ENCODE results near the gene FBXL22.
"Not testable (repeated sequence)": the region's sequence is repeated elsewhere in the genome, so short reads cannot be mapped to it uniquely, and the experiment has no call there.

Gene FBXL22

DNA sequence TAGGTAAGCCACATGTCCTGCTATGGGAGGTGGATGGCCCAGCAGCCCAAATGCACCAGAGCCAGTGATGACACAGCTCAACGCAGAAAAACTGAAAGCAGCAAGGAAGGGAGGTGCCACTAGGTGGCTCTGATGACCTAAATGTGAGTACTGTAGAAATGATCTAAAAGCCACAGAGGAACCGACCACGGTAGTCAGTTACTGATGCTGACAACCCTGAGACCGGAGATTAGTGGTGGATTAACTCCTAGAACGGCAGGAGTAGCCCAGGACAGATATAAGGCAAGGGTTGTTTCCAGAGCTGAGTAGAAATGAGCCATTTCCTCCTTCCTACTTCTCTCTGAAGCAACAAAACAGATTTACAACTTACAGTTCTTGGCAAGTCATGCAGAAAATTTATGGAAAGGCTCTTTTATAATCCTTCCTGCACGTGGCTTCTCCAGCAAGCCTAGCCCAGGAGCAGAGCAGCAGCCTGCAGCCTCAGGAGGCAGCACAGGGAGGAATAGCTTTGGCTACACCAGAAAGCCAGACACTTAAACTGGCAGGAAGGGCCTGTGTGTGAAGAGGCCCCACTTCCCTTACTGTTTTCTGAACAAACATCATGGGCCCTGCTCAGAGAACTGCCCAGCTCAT lies 13.1 kb downstream of the FBXL22 start:
- peak; percentile 70 for DNase-seq (ENCODE audit: low read depth)
- peak; percentile 86 for TF ChIP-seq CTCF (IDR thresholded peaks at IDR 0.05; ENCODE audit: low read depth, low read length, missing control alignments)

DNA sequence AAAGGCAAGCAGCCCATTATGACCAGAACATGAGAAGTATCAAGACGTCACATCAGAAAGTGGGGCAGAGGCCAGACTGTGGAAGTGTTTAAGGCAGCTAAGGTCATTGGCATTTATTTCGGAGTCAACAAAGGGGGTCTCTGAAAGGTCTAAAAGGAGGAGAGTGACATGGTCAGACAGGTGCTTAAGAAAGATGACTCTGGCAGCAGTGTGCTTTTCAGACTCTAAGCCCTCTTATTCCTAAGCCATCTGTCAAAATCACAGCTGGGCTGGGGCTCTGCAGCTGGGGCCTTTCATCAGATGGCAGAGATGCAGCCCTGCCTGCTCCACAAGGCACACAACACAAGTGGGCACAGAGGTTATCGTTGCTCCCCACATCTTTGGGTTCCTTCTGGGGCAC lies 14.0 kb downstream of the FBXL22 start:
- no peak for DNase-seq (ENCODE audit: low read depth)
- H3K4me3 ChIP-seq (ENCODE audit: low read depth, low read length): no peak overlapping the region
- TF ChIP-seq CTCF (IDR thresholded peaks at IDR 0.05; ENCODE audit: low read depth, low read length, missing control alignments): no peak

More for the DNA sequence above, 13.1 kb downstream of the FBXL22 start:
- no peak overlapping the region for H3K4me3 ChIP-seq (ENCODE audit: low read depth, low read length)

GRCh38 chr15:63612300-63612699 lies 15.1 kb downstream of the FBXL22 start:
- TF ChIP-seq CTCF (IDR thresholded peaks at IDR 0.05; ENCODE audit: low read depth, low read length, missing control alignments): no peak
- DNase-seq (ENCODE audit: low read depth): no peak
- H3K4me3 ChIP-seq (ENCODE audit: low read depth, low read length): no peak overlapping the region

- TF ChIP-seq CTCF (IDR thresholded peaks at IDR 0.05; ENCODE audit: low read depth, low read length, missing control alignments): no peak
- no peak for DNase-seq (ENCODE audit: low read depth)
- no peak overlapping the region for H3K4me3 ChIP-seq (ENCODE audit: low read depth, low read length)
These were observed 18.7 kb downstream of the FBXL22 start for GRCh38 chr15:63615935-63616334.

DNA sequence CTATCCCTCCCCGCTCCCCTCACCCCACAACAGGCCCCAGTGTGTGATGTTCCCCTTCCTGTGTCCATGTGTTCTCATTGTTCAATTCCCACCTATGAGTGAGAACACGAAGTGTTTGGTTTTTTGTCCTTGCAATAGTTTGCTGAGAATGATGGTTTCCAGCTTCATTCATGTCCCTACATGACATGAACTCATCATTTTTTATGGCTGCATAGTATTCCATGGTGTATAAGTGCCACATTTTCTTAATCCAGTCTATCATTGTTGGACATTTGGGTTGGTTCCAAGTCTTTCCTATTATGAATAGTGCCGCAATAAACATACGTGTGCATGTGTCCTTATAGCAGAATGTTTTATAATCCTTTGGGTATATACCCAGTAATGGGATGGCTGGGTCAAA lies 20.0 kb downstream of the FBXL22 start:
- H3K4me3 ChIP-seq (ENCODE audit: low read depth, low read length); DNase-seq (ENCODE audit: low read depth): not testable (repeated sequence)

- DNase-seq (ENCODE audit: low read depth); H3K4me3 ChIP-seq (ENCODE audit: low read depth, low read length): not testable (repeated sequence)
These were observed 20.4 kb downstream of the FBXL22 start for GRCh38 chr15:63617627-63618026.

DNA sequence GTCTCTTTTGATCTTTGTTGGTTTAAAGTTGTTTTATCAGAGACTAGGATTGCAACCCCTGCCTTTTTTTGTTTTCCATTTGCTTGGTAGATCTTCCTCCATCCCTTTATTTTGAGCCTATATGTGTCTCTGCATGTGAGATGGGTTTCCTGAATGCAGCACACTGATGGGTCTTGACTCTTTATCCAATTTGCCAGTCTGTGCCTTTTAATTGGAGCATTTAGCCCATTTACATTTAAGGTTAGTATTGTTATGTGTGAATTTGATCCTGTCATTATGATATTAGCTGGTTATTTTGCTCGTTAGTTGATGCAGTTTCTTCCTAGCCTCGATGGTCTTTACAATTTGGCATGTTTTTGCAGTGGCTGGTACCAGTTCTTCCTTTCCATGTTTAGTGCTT lies 23.6 kb downstream of the FBXL22 start:
- not testable (repeated sequence) for H3K4me3 ChIP-seq (ENCODE audit: low read depth, low read length); DNase-seq (ENCODE audit: low read depth)

DNA sequence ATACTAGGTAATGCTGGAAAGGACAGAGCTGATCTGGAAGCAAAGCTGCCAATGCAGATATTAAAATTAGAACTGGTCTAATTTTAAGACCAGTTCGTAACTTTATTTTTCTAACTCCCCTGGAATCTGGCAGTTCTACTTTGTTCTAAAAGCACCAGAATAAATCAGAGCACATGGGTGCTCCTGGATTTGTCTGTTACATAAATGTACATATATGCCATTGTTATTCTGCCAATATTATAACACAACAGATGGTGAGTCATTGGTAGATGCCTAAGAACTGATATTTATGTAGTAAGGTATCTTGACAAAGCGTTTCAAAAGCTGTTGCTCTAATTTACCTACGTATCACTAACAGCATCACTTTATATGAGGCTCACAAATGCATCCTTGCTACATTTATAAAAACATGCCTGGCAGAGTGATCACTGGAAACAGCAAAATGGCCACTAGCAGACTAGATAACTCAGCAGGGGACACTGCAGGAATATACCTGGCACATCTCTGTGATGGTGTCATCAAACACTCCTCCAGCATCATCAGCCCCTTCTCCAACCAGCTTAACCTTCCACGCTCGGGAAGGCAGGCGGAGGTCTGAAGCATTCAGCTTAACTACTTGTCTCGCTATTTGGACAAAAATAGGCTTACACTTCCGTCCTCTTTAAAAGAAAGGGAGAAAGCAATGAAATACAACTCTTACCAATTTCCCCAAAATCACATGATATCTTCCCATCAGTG lies 26.2 kb downstream of the FBXL22 start:
- DNase-seq (ENCODE audit: low read depth): no peak
- no peak overlapping the region for H3K4me3 ChIP-seq (ENCODE audit: low read depth, low read length)
- no peak for TF ChIP-seq CTCF (IDR thresholded peaks at IDR 0.05; ENCODE audit: low read depth, low read length, missing control alignments)
